ENCODE measurements around the gene TMEM138. TPM values are rescaled to one million over a fixed set of nuclear protein-coding genes. Genes with fewer than 3 reads are reported as not detected.
A peak's percentile ranks its signal among the peaks of the same experiment; 100 is the strongest.

Gene TMEM138
- total and polyA plus RNA-seq, 2 of the 13 experiments (the other 11 are each of a cell fraction or from before 2014, with no cell fraction given), result 43.5 to 61.0 TPM

- Histone ChIP-seq H4K20me1 (ENCODE audit: insufficient read depth, low read length) (peaks cover 27% of the 10 kb centered on the region), H3K36me3 (replicated peaks in 1 of 2; ENCODE audit: control insufficient read depth in 1 of 2, insufficient read depth in 2 of 2, low read length in 2 of 2) (peaks cover 9 to 35% of the 10 kb centered on the region in 2 experiments), H3K4me2 (ENCODE audit: low read depth, low read length) (peak overlapping the region; percentile 88), H3K27ac (ENCODE audit: extremely low read length, insufficient read depth, low read length) (peak overlapping the region; percentile 91), H3K4me3 (replicated peaks in 1 of 3; ENCODE audit: insufficient read depth in 1 of 3, low read depth in 2 of 3, low read length in 3 of 3) (peak overlapping the region; percentile 95 to 98 (median 96)), H3K9me3 (ENCODE audit: low read length) (no peaks in the 10 kb centered on the region), H2AFZ (ENCODE audit: low read length) (no peak overlapping the region), H3K4me1 (ENCODE audit: insufficient read depth, low read length) (peaks cover 69% of the 10 kb centered on the region), H3K79me2 (ENCODE audit: insufficient read depth, low read length) (peaks cover 90% of the 10 kb centered on the region), H3K27me3 (ENCODE audit: control insufficient read depth in 1 of 2, insufficient read depth in 2 of 2, low read length in 2 of 2) (no peaks in the 10 kb centered on the region; a peak in 1 of 5 replicates), H3K9ac (ENCODE audit: insufficient read depth, low read depth, low read length) (peak overlapping the region; percentile 100)
- ATAC-seq (no peak), DNase-seq (ENCODE audit: low spot score) (no peak), FAIRE-seq (no peak)
- WGBS (ENCODE audit: low lambda C conversion rate), result 37% methylated on average over 6 of the region's 6 CpGs
- ChIA-PET CTCF (ENCODE audit: low intra/inter-chr PET ratio, low total read pairs) (interaction anchor here (1.1 kb wide), 1 partner anchor 54 kb away, joined by 4 read pairs; no protein-coding TSS in a partner anchor), POLR2A (interaction anchor here (0.8 to 1.8 kb wide), 5 partner anchors 31 to 98 kb away, joined by 3 to 5 read pairs (median 4); partner anchors contain the start of genes CPSF7, CYB561A3, SDHAF2 and TMEM138)
- BruUV-seq (replicated peaks), result no TSS peak
- intact Hi-C loops (cut with micrococcal nuclease; ENCODE audit: unreplicated experiment) (loop anchor here (10.0 kb wide), 1 partner anchor 77 kb away; no protein-coding TSS in a partner anchor), in situ Hi-C loops (cut with HindIII; ENCODE audit: extremely low pct_ligation_motif_present, low pct_unique_long_range_greater_than_20kb) (no loop called here)
- TF ChIP-seq ZNF33B (CRISPR knock-in tag; IDR thresholded peaks at IDR 0.05) (no peak), ZHX1 (CRISPR knock-in tag; IDR thresholded peaks at IDR 0.05; ENCODE audit: low read depth) (no peak), HNF4A (CRISPR knock-in tag; IDR thresholded peaks at IDR 0.05) (no peak), TCF7L2 (IDR thresholded peaks at IDR 0.05; ENCODE audit: low read depth, low read length) (no peak), POGZ (CRISPR knock-in tag; IDR thresholded peaks at IDR 0.05) (no peak), XBP1 (CRISPR knock-in tag; IDR thresholded peaks at IDR 0.05) (no peak), ZNF333 (CRISPR knock-in tag; IDR thresholded peaks at IDR 0.05; ENCODE audit: borderline replicate concordance) (no peak), ATF2 (CRISPR knock-in tag; IDR thresholded peaks at IDR 0.05) (no peak), YEATS2 (CRISPR knock-in tag; IDR thresholded peaks at IDR 0.05; ENCODE audit: borderline replicate concordance) (no peak), IRX3 (CRISPR knock-in tag; IDR thresholded peaks at IDR 0.05; ENCODE audit: borderline replicate concordance, low read depth) (no peak), HOXA3 (CRISPR knock-in tag; IDR thresholded peaks at IDR 0.05) (no peak), RAD51 (IDR thresholded peaks at IDR 0.05; ENCODE audit: borderline replicate concordance) (no peak), JUNB (CRISPR knock-in tag; IDR thresholded peaks at IDR 0.05; ENCODE audit: borderline replicate concordance) (no peak)
Measured at GRCh38 chr11:61331651-61332050, 30.5 kb upstream of the TMEM138 start.
